Liver (tissue), 9 donors: Measurements from ENCODE around the gene ST6GALNAC4. TPM values are rescaled to one million over a fixed set of nuclear protein-coding genes. Genes with fewer than 3 reads are reported as not detected.

ENCODE experiments used
- DNase-seq: peaks from one replicate; pipeline ENCODE4 v3.0.0-alpha.2; 2017; ENCODE audit warnings: low spot score
- H3K27ac ChIP-seq, 2 donors: one replicate each; pipeline ENCODE4 v1.7.0; 2013; ENCODE audit warnings: inconsistent platforms in 2 of 2, low read length in 2 of 2, control low read depth in 1 of 2, low read depth in 1 of 2, mild to moderate bottlenecking in 1 of 2
- H3K27me3 ChIP-seq, 4 donors: one replicate each; pipeline versions ENCODE4 v1.6.1 to v1.7.0; 2013; ENCODE audit warnings: low read length in 3 of 4, inconsistent platforms in 1 of 4, mild to moderate bottlenecking in 1 of 4, moderate library complexity in 1 of 4; ENCODE audit not compliant: control insufficient read depth in 4 of 4, insufficient read depth in 4 of 4
- H3K36me3 ChIP-seq, 4 donors: one replicate each; pipeline versions ENCODE4 v1.6.1 to v1.7.0; 2013; ENCODE audit warnings: low read length in 3 of 4, mild to moderate bottlenecking in 3 of 4, low read depth in 1 of 4, moderate library complexity in 1 of 4; ENCODE audit not compliant: control insufficient read depth in 4 of 4, insufficient read depth in 3 of 4
- H3K4me1 ChIP-seq, 4 donors: one replicate each; pipeline versions ENCODE4 v1.6.1 to v1.7.0; 2013; ENCODE audit warnings: low read length in 3 of 4, mild to moderate bottlenecking in 3 of 4, moderate library complexity in 1 of 4; ENCODE audit not compliant: control insufficient read depth in 4 of 4, insufficient read depth in 4 of 4
- H3K4me3 ChIP-seq, 3 donors: one replicate each; pipeline versions ENCODE4 v1.6.1 to v1.7.0; 2013; ENCODE audit warnings: low read length in 3 of 3, control low read depth in 1 of 3, low read depth in 1 of 3, mild to moderate bottlenecking in 1 of 3
- H3K9ac ChIP-seq, 2 donors: one replicate each; pipeline ENCODE4 v1.7.0; 2013; ENCODE audit warnings: low read length in 2 of 2, mild to moderate bottlenecking in 2 of 2, moderate library complexity in 2 of 2, control low read depth in 1 of 2, low read depth in 1 of 2
- H3K9me3 ChIP-seq, 4 donors: one replicate each; pipeline versions ENCODE4 v1.6.1 to v1.7.0; 2013; ENCODE audit warnings: low read length in 3 of 4; ENCODE audit not compliant: control insufficient read depth in 4 of 4
- EGR1 ChIP-seq, 2 donors: IDR thresholded peaks; 2 replicates each; pipeline ENCODE4 v1.6.1; 2016 to 2018; ENCODE audit warnings: antibody characterized with exemption in 2 of 2, low read depth in 2 of 2
- FOXA1 ChIP-seq: IDR thresholded peaks from 2 replicates; pipeline ENCODE4 v1.6.1; 2016; ENCODE audit warnings: antibody characterized with exemption
- FOXA2 ChIP-seq: IDR thresholded peaks from 2 replicates; pipeline ENCODE4 v1.6.1; 2016; ENCODE audit warnings: antibody characterized with exemption
- GABPA ChIP-seq, 2 donors: IDR thresholded peaks in 1 of 2; conservative IDR thresholded peaks in 1 of 2; 2 replicates each; pipeline ENCODE4 v1.6.1; 2016; ENCODE audit warnings: antibody characterized with exemption in 2 of 2, mild to moderate bottlenecking in 1 of 2, moderate library complexity in 1 of 2
- HNF4A ChIP-seq, 2 donors: conservative IDR thresholded peaks; 2 replicates each; pipeline ENCODE4 v1.6.1; 2016; ENCODE audit warnings: antibody characterized with exemption in 2 of 2, mild to moderate bottlenecking in 2 of 2
- HNF4G ChIP-seq: IDR thresholded peaks from 2 replicates; pipeline ENCODE4 v1.6.1; 2016; ENCODE audit warnings: antibody characterized with exemption
- JUND ChIP-seq, 2 donors: IDR thresholded peaks; 2 replicates each; pipeline ENCODE4 v1.6.1; 2016; ENCODE audit warnings: antibody characterized with exemption in 2 of 2
- NR2F2 ChIP-seq: IDR thresholded peaks from 2 replicates; pipeline ENCODE4 v1.6.1; 2016; ENCODE audit warnings: antibody characterized with exemption
- RAD21 ChIP-seq, 2 donors: IDR thresholded peaks; 2 replicates each; pipeline ENCODE4 v1.6.1; 2016; ENCODE audit warnings: antibody characterized with exemption in 2 of 2, mild to moderate bottlenecking in 2 of 2
- RXRA ChIP-seq, 2 donors: IDR thresholded peaks; 2 replicates each; pipeline ENCODE4 v1.6.1; 2017 to 2018; ENCODE audit warnings: antibody characterized with exemption in 2 of 2, mild to moderate bottlenecking in 1 of 2
- SP1 ChIP-seq: IDR thresholded peaks from 2 replicates; pipeline ENCODE4 v1.6.1; 2018; ENCODE audit warnings: antibody characterized with exemption, mild to moderate bottlenecking
- TAF1 ChIP-seq: conservative IDR thresholded peaks from 2 replicates; pipeline ENCODE4 v1.6.1; 2016; ENCODE audit warnings: antibody characterized with exemption, mild to moderate bottlenecking
- YY1 ChIP-seq: IDR thresholded peaks from 2 replicates; pipeline ENCODE4 v1.6.1; 2016; ENCODE audit warnings: antibody characterized with exemption, mild to moderate bottlenecking
- WGBS: extraction: QIAGEN DNeasy Blood & Tissue Kit; methylation state at CpG from one replicate; pipeline ENCODE4 v1.1.7; 2013; 5-methylcytosine and 5-hydroxymethylcytosine counted together
- polyA plus RNA-seq, 2 donors: library from polyadenylated mRNA; stranded (reverse) in 1 of 2; unstranded in 1 of 2; fragments of 200-250 nt in 1 of 2; fragments of >200 nt in 1 of 2; fragmentation: Nextera tagmentation in 1 of 2; extraction: Ambion mirVana in 1 of 2; gene quantifications; one replicate each; pipeline versions ENCODE4 v1.2.1 to v1.2.3, GENCODE V29; 2013 to 2015
- total RNA-seq, 2 donors: library from RNA; depleted of rRNA; stranded (reverse); fragments of >200 nt; gene quantifications; one replicate each; pipeline ENCODE4 v1.2.3, GENCODE V29; 2014
- TF ChIP-seq, protein P1 (sequence below): IDR thresholded peaks from 2 replicates; pipeline ENCODE4 v1.6.1; 2016; ENCODE audit warnings: antibody characterized with exemption
- TF ChIP-seq, protein P2 (sequence below): IDR thresholded peaks from 2 replicates; pipeline ENCODE4 v1.6.1; 2016; ENCODE audit warnings: antibody characterized with exemption
- TF ChIP-seq, protein P3 (sequence below): IDR thresholded peaks from 2 replicates; pipeline ENCODE4 v1.6.1; 2016; ENCODE audit warnings: antibody characterized with exemption, mild to moderate bottlenecking
- TF ChIP-seq, protein P4 (sequence below): IDR thresholded peaks from 2 replicates; pipeline ENCODE4 v1.6.1; 2016; ENCODE audit warnings: antibody characterized with exemption
- TF ChIP-seq, protein P5 (sequence below): fragments of 150-350 bp; IDR thresholded peaks from 2 replicates; pipeline ENCODE4 v1.5.1; 2017; ENCODE audit warnings: improper control_type of control experiment, low read depth, low read length; ENCODE audit not compliant: missing input control
- donor health status: healthy.
- donor health status: healthy.
- donor health status: healthy.
- donor health status: healthy.
- donor health status: healthy.

Gene ST6GALNAC4
- total and polyA plus RNA-seq, 4 donors, result 2.5 to 83.7 (median 7.5) TPM

DNA sequence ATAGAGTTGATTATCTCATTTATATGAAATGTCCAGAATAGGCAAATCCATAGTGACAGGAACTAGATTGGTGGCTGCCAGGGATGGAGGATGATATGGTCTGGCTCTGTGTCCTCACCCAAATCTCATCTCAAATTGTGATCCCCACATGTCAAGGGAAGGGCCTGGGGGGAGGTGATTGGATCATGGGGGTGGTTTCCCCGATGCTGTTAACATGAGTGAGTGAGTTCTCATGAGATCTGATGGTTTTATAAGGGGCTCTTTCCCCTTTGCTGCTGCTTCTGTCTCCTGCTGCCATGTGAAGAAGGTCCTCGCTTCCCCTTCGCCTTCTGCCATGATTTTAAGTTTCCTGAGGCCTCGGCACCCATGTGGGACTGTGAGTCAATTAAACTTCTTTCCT, 42.6 kb upstream of the ST6GALNAC4 start:
- WGBS, result 96% methylated on average over 4 of the region's 4 CpGs
- H3K9ac ChIP-seq, result no peak overlapping the region
- no peak overlapping the region for H3K27ac ChIP-seq
- no peaks in the 10 kb centered on the region for H3K36me3 ChIP-seq
- DNase-seq, result no peak
- no peaks in the 10 kb centered on the region for H3K9me3 ChIP-seq
- no peaks in the 10 kb centered on the region for H3K27me3 ChIP-seq
- H3K4me1 ChIP-seq, result peaks cover 18 to 55% (median 42%) of the 10 kb centered on the region in 4 donors
- TF ChIP-seq TAF1 (no peak), RXRA (IDR thresholded peaks at IDR 0.05) (no peak), RAD21 (IDR thresholded peaks at IDR 0.05) (no peak), FOXA2 (no peak), GABPA (IDR thresholded peaks at IDR 0.05 in 1 of 2, conservative IDR thresholded peaks at IDR 0.05 in 1 of 2) (no peak), NR2F2 (no peak), YY1 (no peak)
- TF ChIP-seq, protein P1, sequence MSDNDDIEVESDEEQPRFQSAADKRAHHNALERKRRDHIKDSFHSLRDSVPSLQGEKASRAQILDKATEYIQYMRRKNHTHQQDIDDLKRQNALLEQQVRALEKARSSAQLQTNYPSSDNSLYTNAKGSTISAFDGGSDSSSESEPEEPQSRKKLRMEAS, result no peak
- no peak overlapping the region for H3K4me3 ChIP-seq

DNA sequence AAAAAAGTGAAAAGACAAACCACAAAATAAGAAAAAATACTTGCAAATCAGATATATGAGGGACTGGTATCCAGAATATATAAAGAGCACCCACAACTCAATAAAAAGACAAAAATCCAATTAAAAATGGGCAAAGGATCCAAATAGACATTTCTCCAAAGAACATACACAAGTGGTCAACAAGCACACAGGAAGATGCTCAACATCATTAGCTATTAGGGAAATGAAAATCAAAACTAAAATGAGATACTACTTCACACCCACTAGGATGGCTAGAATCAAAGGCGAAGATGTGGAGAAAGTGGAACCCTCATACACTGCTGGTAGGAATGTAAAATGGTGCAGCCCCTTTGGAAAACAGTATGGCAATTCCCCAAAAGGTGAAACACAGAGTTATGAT, 41.9 kb upstream of the ST6GALNAC4 start:
- no peaks in the 10 kb centered on the region for H3K9me3 ChIP-seq
- no peaks in the 10 kb centered on the region for H3K27me3 ChIP-seq
- 94% methylated on average over 1 of the region's 1 CpG for WGBS
- no peak overlapping the region for H3K9ac ChIP-seq
- H3K36me3 ChIP-seq, result no peaks in the 10 kb centered on the region
- DNase-seq, result no peak
- no peak overlapping the region for H3K27ac ChIP-seq
- TF ChIP-seq, protein P1, result no peak
- TF ChIP-seq RXRA (IDR thresholded peaks at IDR 0.05) (no peak), HNF4A (conservative IDR thresholded peaks at IDR 0.05) (no peak), HNF4G (no peak), GABPA (IDR thresholded peaks at IDR 0.05 in 1 of 2, conservative IDR thresholded peaks at IDR 0.05 in 1 of 2) (no peak), EGR1 (IDR thresholded peaks at IDR 0.05; ENCODE audit: low read depth in 2 of 2) (no peak), NR2F2 (no peak), YY1 (no peak), SP1 (no peak), TAF1 (no peak), FOXA1 (no peak), RAD21 (IDR thresholded peaks at IDR 0.05) (no peak), JUND (IDR thresholded peaks at IDR 0.05) (no peak), FOXA2 (no peak)
- TF ChIP-seq, protein P2, sequence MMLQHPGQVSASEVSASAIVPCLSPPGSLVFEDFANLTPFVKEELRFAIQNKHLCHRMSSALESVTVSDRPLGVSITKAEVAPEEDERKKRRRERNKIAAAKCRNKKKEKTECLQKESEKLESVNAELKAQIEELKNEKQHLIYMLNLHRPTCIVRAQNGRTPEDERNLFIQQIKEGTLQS, result no peak
- TF ChIP-seq, protein P3, sequence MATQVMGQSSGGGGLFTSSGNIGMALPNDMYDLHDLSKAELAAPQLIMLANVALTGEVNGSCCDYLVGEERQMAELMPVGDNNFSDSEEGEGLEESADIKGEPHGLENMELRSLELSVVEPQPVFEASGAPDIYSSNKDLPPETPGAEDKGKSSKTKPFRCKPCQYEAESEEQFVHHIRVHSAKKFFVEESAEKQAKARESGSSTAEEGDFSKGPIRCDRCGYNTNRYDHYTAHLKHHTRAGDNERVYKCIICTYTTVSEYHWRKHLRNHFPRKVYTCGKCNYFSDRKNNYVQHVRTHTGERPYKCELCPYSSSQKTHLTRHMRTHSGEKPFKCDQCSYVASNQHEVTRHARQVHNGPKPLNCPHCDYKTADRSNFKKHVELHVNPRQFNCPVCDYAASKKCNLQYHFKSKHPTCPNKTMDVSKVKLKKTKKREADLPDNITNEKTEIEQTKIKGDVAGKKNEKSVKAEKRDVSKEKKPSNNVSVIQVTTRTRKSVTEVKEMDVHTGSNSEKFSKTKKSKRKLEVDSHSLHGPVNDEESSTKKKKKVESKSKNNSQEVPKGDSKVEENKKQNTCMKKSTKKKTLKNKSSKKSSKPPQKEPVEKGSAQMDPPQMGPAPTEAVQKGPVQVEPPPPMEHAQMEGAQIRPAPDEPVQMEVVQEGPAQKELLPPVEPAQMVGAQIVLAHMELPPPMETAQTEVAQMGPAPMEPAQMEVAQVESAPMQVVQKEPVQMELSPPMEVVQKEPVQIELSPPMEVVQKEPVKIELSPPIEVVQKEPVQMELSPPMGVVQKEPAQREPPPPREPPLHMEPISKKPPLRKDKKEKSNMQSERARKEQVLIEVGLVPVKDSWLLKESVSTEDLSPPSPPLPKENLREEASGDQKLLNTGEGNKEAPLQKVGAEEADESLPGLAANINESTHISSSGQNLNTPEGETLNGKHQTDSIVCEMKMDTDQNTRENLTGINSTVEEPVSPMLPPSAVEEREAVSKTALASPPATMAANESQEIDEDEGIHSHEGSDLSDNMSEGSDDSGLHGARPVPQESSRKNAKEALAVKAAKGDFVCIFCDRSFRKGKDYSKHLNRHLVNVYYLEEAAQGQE, result no peak
- TF ChIP-seq, protein P4, sequence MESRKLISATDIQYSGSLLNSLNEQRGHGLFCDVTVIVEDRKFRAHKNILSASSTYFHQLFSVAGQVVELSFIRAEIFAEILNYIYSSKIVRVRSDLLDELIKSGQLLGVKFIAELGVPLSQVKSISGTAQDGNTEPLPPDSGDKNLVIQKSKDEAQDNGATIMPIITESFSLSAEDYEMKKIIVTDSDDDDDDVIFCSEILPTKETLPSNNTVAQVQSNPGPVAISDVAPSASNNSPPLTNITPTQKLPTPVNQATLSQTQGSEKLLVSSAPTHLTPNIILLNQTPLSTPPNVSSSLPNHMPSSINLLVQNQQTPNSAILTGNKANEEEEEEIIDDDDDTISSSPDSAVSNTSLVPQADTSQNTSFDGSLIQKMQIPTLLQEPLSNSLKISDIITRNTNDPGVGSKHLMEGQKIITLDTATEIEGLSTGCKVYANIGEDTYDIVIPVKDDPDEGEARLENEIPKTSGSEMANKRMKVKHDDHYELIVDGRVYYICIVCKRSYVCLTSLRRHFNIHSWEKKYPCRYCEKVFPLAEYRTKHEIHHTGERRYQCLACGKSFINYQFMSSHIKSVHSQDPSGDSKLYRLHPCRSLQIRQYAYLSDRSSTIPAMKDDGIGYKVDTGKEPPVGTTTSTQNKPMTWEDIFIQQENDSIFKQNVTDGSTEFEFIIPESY, result no peak
- TF ChIP-seq, protein P5, sequence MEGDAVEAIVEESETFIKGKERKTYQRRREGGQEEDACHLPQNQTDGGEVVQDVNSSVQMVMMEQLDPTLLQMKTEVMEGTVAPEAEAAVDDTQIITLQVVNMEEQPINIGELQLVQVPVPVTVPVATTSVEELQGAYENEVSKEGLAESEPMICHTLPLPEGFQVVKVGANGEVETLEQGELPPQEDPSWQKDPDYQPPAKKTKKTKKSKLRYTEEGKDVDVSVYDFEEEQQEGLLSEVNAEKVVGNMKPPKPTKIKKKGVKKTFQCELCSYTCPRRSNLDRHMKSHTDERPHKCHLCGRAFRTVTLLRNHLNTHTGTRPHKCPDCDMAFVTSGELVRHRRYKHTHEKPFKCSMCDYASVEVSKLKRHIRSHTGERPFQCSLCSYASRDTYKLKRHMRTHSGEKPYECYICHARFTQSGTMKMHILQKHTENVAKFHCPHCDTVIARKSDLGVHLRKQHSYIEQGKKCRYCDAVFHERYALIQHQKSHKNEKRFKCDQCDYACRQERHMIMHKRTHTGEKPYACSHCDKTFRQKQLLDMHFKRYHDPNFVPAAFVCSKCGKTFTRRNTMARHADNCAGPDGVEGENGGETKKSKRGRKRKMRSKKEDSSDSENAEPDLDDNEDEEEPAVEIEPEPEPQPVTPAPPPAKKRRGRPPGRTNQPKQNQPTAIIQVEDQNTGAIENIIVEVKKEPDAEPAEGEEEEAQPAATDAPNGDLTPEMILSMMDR, result no peak
- H3K4me3 ChIP-seq, result no peak overlapping the region
- H3K4me1 ChIP-seq, result peaks cover 12 to 54% (median 39%) of the 10 kb centered on the region in 4 donors
